DMS153 treated with DMSO at 0.1 percent for 48 hours (cell line): ENCODE data around the gene PTGES.
A peak's percentile ranks its signal among the peaks of the same experiment; 100 is the strongest.
"Not testable (repeated sequence)": the region's sequence is repeated elsewhere in the genome, so short reads cannot be mapped to it uniquely, and the experiment has no call there.

Experiments
- DNase-seq: peaks from one replicate; lab custom pipeline; 2025; ENCODE audit not compliant: unreplicated experiment; lab: John Stamatoyannopoulos, UW

The PTGES gene

GRCh38 chr9:129773262-129774048 lies 20.6 kb upstream of the PTGES start:
- DNase-seq = no peak

- DNase-seq = no peak
Measured at GRCh38 chr9:129770741-129771140, 17.9 kb upstream of the PTGES start.

- no peak for DNase-seq
Measured at GRCh38 chr9:129769669-129770068, 16.8 kb upstream of the PTGES start.

- DNase-seq = no peak
Measured at GRCh38 chr9:129768486-129768885, 15.6 kb upstream of the PTGES start.

GRCh38 chr9:129765764-129766317 lies 13.0 kb upstream of the PTGES start:
- DNase-seq = no peak

GRCh38 chr9:129762985-129763926 lies 10.4 kb upstream of the PTGES start:
- no peak for DNase-seq

- not testable (repeated sequence) for DNase-seq
Measured at GRCh38 chr9:129762370-129762984, 9.6 kb upstream of the PTGES start.

GRCh38 chr9:129761901-129762369 lies 9.1 kb upstream of the PTGES start:
- DNase-seq = no peak

GRCh38 chr9:129761293-129761900 lies 8.6 kb upstream of the PTGES start:
- DNase-seq = no peak

DNA sequence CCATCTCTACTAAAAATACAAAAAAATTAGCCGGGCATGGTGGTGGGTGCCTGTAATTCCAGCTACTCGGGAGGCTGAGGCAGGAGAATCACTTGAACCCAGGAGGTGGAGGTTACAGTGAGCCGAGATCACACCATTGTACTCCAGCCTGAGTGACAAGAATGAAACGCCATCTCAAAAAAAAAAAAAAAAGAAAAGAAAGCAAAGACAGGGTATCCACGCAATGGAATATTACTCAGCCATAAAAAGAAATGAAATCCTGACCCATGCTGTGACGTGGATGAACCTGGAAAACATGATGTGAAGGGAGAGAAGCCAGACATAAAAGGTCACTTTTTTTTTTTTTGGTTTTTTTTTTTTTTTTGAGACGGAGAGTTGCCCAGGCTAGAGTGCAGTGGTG lies 7.9 kb upstream of the PTGES start:
- not testable (repeated sequence) for DNase-seq

GRCh38 chr9:129759804-129760502 lies 7.1 kb upstream of the PTGES start:
- DNase-seq = no peak

GRCh38 chr9:129759319-129759718 lies 6.5 kb upstream of the PTGES start:
- DNase-seq = no peak

GRCh38 chr9:129757045-129757444 lies 4.2 kb upstream of the PTGES start:
- no peak for DNase-seq

GRCh38 chr9:129756191-129756590 lies 3.3 kb upstream of the PTGES start:
- no peak for DNase-seq

GRCh38 chr9:129755151-129755550 lies 2.3 kb upstream of the PTGES start:
- no peak for DNase-seq

DNA sequence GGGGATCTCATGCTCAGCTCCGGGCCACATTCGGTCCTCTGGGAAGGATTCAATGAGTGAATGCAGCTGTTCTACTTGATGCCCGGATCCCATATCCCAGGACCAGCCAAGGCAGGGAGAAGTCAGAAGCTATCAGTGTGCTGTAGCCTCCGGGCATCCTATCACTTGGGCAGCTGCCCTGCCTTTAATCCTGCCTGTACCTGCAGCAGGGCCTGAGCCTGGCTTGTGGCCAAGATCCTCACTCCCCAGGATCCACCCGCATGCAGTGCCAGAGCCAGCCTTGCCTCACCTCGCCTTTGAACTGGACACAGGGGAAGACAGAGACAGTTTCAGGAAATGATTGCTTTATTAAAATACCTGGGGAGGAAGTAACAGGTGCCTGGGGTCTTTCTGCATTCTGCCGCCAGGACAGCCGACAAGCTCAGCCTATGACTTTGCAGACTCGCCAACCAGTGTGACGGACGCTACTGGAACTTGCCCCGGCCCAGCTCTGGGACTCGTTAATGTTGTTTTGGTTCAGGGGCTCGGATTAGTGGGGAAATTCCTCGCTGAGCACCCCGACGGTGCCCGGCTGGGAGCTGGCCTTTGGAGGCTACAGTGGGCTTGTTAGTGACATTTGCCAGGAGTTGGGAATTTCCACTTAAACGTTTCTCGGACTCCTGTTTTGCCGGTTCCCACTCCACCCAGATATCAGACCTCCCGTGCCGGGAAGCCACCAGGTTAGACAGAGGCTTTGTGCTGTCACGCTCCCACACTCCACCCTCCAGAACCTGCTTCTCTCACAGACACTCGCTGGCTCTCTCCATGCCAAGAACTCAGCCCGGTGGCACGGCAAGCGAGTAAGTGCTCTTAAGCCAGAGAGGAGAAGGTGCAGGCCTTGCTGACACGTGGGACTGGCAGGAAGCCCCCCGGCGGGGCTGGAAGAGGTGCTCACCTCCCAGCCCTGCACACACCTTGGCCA lies 721 bp downstream of the PTGES start:
- peak; percentile 42 for DNase-seq

DNA sequence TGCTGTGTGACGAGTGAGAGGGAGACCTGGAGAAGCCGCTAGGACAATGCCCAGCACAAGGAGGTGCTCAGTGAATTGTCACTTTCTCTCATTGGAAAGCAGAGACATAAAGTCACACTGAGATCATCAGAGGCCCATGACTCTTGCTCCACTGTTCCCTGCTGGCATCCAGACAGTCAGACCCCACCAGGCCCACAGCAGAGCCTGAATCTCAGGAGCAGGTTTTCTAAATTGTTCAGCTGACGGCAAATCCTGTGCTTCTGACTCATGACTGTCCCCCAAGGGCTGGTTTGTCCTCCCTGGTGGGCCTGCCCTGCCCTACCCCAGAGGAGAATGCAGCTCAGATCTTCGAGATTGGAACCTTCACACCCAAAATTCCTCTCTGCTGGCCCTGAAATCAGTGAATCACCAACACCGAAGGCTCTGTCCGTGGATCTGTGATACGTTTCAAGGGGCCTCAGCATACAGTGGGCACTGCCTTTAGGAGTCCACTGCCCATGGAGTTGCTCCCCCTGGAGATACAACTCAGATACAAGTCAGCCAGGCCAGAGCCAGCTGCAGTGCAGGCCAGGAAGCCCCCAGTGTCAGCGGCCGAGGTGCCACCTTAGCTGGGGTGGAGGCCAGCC lies 2.7 kb downstream of the PTGES start:
- no peak for DNase-seq

DNA sequence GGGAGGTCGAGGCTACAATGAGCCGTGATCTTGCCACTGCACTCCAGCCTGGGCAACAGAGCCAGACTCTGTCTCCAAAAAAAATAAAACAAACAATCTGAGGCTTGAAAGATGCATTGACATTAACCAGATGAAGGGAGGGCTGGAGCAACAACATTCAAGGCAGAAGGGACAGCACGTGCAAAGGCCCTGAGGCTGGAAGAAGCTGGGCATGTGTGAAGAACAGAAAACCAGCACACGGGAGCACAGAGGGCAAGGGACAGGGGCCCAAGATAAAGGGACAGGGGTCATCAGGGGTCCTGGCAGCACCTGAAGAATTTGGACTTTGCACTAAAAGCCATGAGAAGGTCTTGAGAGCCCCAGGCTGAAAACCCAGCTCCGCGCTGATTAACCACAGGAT lies 3.3 kb downstream of the PTGES start:
- no peak for DNase-seq

DNA sequence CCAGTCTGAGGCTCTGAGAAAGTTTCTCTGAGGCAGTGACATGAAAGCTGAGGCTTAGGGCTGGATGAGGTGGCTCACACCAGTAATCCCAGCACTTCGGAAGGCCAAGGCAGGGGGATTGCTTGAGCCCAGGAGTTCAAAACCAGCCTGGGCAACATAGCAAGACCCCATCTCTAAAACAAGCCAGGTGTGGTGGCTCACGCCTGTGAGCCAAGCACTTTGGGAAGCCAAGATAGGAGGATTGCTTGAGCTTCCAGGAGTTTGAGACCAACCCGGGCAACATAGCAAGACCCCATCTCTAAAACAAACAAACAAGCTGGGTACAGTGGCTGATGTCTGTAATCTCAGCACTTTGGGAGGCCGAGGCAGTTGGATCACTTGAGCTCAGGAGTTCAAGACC lies 3.8 kb downstream of the PTGES start:
- DNase-seq = not testable (repeated sequence)
